Measurements from ENCODE around the gene CNPY2.

DNA sequence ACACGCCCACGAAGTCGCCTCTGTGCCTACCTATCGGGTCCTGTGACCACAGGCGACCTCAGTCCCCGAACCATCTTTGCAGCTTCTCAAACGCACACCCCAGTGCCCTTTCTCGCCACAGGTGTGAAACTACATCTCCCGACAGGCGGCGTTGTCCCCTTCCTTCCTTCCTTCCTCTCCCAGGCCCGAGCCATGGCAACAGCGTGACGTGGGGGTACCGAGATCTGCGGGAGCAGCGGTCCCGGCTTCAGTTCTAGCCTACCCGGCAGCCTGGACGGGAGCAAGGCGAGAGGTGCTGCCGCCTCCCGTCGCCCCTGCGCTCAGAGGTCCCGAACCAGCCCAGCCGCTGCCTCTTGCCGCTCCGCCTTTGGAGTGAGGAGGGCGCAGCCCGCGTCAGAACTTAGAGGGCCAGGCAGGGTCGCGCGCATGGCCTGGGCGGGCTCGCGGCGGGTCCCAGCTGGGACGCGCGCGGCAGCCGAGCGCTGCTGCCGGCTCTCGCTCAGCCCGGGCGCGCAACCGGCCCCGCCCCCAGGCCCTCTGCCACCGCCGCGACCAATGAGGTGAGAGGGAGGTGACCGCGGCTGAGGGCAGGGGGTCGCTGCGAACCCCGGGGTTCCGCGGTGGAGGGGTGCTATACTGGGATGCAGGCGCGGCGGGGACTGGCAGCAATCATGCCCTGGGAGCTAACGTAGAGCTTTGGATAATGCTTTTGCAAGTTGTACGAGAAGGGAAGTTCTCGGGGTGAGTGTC lies 48.9 kb downstream of the CNPY2 start, which contains the start of gene COQ10A:
- TF ChIP-seq RAD21 (IDR thresholded peaks at IDR 0.05) (peak; percentile 49 to 65), EGR1 (IDR thresholded peaks at IDR 0.05; ENCODE audit: low read depth in 2 of 2) (no peak), HNF4A (conservative IDR thresholded peaks at IDR 0.05) (no peak)
- TF ChIP-seq, protein P1, sequence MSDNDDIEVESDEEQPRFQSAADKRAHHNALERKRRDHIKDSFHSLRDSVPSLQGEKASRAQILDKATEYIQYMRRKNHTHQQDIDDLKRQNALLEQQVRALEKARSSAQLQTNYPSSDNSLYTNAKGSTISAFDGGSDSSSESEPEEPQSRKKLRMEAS (IDR thresholded peaks at IDR 0.05), result no peak
- TF ChIP-seq, protein P2, sequence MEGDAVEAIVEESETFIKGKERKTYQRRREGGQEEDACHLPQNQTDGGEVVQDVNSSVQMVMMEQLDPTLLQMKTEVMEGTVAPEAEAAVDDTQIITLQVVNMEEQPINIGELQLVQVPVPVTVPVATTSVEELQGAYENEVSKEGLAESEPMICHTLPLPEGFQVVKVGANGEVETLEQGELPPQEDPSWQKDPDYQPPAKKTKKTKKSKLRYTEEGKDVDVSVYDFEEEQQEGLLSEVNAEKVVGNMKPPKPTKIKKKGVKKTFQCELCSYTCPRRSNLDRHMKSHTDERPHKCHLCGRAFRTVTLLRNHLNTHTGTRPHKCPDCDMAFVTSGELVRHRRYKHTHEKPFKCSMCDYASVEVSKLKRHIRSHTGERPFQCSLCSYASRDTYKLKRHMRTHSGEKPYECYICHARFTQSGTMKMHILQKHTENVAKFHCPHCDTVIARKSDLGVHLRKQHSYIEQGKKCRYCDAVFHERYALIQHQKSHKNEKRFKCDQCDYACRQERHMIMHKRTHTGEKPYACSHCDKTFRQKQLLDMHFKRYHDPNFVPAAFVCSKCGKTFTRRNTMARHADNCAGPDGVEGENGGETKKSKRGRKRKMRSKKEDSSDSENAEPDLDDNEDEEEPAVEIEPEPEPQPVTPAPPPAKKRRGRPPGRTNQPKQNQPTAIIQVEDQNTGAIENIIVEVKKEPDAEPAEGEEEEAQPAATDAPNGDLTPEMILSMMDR (IDR thresholded peaks at IDR 0.05; ENCODE audit: low read depth, low read length, missing input control), result peak; percentile 49

Measured in liver (tissue), 3 donors.